NCI-H526 treated with DMSO at 0.1 percent for 48 hours (cell line): ENCODE measurements around the gene PSMA6.
"Not testable (repeated sequence)": the region's sequence is repeated elsewhere in the genome, so short reads cannot be mapped to it uniquely, and the experiment has no call there.

Experiments used
- DNase-seq: peaks from one replicate; lab custom pipeline; 2025; lab: John Stamatoyannopoulos, UW

Gene PSMA6

DNA sequence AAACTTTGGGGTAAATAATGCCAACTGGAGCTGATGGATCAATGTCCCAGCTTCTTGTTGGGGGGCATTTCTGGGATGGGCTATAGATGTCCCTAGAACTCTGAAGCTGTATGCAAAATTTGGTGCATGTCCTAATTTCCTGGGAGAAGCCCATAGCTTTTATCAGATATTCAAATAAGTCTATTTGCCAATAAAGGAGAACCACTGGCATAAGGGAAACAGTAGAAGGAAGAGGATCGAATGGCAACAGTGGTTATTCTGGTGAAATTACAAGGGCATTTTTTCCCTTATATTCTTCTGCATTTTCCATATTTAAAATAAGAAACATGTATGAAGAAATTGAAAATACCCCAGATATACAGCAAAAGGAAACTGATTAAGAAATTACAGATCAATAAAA lies 34.2 kb downstream of the PSMA6 start:
- DNase-seq: no peak

DNA sequence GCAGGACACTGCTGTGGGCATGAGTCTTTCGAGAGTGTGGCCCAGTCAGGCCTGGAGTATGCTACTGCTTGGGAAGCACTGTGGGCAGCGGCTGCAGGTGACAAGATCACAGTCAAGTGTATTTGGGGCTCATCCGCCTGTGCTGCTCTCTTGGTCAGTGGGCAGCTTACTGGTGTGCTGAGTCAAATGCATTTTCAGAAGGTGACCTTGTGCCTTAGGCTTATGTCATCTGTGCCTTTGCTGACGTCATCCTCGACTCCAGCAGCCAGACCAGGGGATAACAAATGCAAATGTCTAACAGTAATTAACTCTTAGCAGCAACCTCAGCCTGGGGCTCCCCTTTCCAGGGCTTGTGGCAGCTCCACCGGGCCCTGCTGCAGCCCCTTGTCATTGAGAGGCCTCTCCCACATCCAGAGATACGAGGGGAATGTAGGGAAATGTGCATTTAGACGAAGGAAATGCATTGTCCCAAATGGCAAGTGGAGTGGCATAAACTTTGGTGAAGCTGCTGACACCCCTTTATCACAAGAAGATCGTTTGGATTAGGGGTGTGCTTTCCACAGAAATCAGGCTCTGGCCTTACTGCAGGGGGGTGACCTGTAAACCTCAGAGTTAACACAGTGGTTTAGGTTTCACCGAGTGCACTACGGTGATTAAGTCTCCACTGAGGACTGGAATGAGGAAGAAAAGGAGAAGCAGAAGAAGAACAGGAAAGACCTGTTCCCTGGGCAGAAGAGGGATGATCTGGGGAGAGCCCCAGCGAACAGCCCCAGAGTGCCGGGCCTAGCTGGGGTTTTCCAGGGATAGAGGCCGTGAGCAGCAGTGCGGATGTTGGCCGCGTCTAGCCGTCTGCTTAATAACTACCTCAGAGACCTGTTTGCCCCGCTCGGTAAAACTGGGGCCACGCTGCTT lies 39.7 kb downstream of the PSMA6 start:
- no peak for DNase-seq

DNA sequence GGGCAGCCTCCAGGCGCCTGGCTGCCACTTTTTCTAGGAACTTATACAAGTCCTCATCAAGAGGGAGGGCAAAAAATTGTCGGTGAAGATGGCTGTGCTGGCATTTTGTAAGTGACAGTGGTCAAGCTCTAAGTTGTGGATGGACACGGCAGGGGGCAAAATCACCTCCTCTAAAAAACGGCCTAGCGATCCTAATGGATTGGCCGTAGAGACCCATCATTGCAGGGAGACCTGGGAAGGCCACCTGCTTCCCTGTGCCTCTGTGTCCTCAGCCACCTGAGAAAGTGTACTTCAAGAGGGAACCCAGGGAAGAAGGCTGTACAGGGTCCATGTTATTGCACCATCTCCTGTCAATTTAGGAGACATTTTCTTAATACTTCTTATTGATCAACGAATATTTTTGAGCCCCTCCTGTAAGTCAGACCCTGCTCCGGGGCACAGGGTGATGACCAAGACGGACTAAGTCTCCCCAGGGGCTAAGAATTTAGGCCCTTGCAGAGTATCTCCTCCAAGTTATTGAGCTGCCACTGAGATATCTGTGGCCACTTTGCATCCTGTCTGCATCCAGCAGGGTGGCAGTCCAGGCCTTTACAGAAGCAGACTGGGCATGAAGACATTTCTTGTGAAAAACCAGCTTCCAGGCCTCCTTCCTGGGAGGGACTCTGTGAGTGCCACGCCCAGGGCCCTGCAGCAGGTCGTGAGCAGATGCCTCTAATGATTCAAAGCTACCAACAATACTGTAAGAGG lies 40.5 kb downstream of the PSMA6 start:
- no peak for DNase-seq

DNA sequence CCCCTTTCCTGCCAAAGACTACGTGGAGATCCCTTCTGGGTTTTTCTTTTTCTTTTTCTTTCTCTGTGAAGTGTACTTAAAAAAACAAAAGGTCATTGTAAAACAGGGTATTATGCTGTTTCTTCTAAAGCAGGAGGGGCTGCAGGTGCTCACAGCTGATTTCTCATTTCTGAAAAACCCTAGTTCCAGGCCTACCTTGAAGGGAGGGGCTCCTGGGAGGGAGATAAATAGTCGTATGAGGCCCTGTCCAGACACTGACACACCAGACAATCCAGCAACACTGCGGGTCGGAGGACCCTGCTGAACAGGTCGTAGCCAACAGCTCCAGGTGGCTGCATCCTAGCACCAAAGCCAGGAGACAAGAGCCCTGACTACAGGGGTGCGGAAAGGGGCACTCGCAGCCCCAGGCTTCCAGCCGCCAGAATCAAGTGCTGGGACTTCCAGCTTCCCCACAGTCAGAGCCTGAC lies 41.1 kb downstream of the PSMA6 start:
- no peak for DNase-seq

DNA sequence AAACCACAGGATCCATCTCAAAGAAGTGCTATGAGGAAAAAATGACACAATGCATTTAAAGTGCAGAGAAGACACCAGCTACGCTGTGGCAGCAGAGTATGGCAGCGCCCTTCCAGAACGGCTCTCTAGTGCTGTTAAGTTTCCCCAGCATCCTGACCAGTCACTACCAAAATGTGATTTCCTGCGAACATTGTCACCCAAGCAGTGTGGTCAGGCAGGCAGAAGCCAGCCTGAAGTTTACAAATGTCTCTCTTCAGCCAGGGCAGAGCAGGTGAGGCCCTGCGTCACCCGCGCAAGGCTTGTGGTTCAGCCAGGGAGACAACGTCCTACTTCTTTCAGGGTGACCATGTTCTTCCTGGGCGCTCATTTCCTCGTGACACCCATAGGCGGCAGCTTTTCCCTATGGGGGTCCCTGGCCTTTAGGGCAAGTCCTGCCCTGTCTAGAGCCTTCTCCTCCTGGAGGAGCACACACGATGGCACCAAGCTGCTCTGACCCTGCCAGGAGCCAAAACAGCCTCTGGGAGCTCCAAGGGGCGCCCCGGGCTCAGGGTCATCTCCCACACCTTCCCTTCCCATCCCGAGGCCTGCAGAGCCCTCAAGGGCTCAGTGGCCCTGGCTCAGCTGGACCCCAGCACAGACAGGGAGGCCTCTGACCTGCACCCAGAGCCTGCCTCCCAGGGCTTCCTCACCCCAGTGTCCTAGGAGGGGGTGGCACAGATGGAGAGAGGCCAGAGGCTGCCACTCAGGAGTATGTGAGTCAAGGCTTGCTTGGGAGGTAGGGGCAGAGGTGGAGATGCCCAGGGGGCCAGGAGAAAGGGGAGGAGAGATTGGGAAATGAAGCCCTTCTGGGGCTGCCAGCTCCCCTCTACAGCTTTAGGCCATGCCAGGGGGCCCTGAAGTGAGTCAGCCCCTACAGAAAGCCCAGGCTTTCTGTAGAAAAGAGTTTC lies 41.9 kb downstream of the PSMA6 start:
- DNase-seq: no peak

DNA sequence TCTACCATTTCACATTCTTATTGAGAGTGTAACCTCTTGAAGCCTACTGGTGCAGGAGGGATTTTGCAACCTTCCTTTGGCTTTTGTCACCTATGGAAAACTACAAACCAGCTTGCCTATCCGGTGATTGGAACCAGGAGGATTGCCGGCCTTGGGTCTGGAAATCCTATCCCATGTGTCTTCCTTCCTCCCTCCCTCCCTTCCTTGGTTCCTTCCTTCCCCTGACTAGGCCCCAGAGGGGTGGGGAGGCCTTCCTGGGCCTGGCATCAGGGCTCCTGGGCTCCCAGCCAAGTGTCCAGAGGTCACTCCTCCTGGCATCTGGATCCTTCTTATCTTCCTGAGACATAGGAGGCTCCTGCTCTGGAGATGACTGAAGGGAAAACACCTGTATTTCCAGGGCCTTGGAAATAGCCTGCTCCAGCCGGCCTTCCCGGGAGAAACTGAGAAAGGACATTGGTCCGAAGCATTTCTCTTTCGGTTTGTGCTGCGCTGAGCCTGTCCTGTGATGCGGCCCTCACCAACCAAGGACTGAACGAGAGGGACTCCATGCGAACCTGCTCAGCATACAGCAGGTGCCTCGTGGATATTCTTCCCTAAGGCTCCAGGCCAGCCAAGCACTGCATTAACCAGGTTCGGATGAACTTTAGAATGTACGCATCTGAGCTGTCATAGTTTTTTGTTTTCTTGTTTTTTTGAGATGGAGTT lies 43.4 kb downstream of the PSMA6 start:
- DNase-seq: no peak

DNA sequence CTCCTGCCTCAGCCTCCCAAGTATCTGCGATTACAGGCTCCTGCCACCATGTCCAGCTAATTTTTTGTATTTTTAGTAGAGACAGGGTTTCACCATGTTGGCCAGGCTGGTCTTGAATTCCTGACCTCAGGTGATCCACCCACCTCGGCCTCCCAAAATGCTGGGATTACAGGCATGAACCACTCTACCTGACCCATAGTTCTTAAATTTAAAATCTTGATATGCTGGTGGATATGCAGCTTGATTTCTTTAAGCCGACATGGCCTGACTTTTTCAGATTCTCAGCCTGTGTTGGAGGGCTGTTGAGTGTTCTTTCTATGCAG lies 44.0 kb downstream of the PSMA6 start:
- DNase-seq: not testable (repeated sequence)

DNA sequence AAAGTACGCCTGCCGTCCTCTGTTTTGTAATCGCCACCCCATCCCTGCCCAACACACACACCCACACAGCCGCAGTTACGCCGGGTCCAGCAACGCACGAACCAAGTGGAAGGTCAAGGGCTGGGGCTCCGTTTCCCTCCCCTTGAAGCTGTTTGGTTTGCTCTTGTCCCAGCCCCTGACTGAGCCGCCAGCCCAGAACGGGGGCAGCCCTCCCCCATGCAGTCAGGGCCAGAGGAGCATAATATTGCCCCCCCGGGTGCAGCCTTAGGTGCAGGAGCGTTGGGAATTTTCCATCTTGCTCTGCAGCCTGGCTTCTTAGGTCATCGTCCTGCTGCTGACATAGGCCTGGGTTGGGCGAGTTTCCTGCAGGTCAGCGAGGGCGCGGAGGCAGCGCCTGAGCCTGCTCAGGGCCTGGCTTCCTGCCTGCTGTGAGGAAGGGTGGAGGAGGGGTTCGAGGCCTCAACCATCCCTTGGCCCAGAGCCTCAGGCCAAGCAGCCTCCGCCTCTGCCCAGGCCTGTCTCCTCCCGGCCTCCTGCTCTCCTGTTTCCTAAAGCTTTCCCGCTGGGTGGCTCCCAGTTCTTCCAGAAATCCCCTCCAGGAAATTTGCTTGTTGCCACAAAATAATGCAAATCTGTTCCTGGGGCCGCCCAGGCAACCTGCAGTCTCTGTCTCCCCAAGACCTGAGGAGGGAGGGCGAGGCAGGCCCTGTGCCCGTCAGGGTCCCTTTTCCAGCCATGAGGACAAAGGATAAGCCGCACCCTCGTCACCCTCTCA lies 44.5 kb downstream of the PSMA6 start:
- peak; percentile 8 for DNase-seq

DNA sequence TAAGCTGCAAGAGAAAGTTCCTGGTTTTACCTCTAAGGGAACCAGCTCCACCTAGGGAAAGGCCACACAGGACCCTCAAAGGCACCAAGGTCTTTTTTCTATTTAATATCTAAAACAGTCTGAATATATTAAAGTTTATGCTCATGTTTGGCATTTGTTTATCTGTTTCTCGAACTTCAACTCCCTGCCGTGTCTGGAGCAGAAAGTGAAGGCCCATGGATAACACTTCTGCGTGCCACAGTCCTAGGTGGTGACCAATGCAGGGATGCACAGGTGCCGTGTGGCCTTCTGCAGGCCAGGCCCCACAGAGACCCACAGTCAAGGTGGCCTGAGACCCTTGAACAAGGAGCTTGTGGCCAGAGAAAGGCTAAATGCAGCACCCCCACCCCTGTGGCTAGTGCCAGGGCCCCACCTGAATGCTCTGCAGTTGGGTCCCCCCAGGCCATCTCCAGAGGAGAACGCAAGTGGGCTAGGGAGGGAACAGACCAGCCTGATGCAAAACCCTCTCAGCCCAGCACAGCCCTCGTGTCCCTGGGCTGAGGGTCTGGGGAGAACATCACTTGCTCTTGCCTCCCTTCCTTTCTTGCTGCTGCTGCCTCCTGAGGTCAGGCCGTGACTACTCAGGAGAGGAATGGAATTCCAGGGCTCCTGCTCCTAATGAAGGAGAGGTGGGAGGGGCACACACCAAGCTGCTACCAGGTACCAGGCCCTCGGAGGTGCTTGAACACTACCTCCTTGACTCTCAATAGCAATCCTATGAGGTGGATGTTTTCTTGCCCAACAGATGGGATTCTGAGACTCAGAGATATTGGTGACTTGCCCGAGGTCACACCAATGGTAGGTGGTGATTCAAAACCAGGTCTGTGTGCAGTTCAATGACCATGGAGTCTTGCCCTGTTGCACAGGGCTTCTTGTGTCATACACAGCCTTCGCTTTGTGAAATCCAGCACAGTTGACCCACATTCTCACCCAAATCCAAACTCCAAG lies 45.4 kb downstream of the PSMA6 start:
- no peak for DNase-seq

DNA sequence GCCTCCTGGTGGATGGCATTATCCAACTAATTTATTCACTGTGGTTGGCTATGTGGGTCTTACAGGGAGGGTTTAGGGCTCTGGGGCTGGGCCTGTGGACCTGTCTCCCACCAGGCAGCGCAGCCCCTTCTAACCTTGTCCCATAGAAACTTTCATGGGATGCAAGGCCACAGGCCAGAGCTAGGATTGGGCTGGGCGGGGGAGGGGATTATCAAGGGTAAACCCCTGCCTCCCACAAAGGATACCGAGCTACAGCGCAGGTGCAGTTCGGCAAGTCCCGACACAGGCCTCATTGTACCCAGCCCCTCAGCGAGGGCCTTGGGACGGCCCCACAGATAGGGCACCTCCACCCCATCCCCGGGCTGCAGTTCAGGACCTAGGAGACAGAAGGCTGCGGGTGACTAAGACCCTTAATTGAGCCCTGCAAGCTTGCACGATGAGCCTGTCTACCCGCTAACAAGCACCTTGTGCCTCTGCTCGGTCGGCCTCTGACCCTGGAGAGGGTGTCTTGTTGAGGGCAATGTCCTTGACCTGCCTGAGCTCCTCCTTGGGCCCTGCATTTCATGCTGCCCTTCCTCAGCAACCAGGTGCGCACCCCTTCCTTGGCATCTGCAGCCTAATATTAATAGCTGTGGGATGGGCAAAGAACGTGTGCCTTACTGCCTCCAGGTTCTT lies 46.7 kb downstream of the PSMA6 start:
- no peak for DNase-seq

DNA sequence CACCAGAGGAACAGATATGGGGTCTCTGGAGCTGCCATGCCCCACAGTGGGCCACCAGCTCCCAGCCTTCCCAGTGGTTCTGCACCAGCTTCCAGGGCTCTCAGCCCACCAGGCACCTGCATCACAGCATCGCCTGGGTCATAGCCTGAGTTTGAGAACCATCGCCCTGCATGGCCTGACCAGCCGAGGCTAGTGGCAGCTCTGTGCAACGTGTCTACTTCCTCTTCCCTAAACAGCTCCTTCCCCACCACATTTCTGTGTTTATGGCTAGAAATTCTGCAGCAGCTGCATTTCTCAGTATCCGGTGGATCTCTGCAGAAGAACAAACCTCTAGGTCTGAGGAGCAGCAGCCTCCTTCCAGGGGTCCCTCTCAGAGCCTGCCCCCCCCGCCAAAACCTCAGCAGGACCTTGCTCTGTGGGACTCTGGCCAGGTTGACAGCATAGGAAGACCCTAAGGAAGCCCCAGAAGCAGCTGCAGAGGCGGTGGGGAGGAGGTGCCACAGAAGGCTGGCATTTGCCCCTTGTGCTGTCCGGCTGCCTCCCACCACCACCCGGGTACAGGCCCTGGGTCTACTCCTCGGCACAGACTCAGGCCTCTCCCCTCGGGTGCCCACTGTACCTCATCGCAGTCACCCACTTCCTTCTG lies 47.7 kb downstream of the PSMA6 start:
- DNase-seq: no peak

DNA sequence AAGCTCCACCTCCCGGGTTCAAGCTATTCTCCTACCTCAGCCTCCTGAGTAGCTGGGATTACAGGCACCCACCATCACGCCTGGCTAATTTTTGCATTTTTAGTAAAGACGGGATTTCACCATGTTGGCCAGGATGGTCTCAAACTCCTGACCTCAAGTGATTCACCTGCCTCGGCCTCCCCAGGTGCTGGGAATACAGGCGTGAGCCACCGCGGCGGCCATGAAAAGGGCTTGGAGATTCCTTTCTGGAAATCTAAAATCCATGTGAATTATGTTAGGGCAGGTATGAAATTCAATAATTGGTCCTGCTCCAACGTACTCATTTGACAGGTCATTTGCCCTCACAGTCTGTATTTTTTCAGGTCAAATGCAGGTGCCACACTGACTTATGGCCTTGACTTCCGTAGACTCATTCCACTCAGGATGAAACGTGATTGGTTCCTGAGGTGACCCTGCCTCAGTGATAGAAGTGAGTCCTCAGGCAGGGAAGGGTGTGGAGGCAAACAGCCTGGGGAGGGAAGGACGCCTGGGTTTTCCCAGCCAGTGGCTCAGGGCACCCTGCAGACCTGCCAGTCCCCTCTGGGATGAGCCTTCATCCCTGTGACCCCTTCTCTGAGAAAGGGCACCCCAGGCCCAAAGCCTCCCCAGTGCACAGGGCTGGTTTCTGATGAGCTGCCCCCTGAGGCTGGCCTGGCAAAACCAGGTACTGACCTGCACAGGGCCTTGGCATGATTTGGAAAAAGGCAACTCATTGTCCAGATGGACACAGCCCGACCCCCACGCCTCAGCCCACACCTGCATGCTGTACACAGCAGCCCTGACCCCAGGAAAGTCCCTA lies 48.7 kb downstream of the PSMA6 start:
- DNase-seq: no peak

DNA sequence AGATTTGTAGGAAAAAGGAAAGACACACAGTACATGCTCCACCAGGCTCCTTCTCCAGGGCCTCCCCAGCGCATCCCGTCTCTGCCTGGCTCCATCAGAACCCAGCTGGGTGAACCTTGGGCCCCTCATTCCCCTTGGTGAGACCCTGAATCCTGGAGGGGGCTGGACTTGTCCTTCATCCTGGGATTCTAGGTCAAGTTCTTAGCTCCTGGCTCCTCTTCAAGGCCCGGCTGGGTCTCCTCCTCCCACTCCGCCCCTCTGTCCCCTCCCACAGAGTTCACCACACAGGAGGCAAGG lies 49.2 kb downstream of the PSMA6 start:
- DNase-seq: no peak

DNA sequence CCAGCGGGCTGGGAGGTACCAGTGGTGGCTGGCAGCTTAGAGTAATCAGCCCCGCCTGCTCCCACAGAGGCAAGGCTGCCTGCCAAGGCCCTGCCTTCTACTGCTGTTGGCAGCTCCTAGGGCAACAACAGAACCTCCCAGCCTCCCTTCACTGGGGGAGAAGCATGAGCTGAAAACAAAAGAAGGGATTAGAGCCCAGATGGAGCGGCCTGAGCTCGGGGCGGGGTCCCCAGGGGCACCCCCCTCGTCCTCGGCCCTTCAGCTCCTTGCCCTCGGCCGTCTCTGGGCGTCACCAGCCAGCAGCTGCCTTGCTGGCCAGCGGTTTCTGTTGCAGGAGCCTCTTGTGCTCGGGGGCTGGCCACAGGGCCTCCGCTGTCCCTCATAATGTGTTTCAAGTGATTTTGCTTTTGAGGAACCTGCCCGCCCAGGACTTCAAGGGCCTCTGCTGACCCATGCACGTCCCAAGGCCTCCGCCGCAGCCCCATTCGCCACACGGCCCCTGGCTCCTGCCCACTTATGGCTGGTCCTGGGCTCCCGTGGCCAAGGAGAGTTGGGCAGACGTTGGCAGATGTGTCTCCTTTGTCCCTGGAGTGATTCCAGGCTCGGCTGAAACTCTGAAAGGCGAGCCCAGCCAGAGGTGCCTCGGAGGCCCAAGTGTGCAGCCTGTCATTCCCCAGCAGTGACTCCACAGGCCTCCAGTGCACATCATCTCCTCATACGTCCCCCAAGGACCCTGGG lies 49.7 kb downstream of the PSMA6 start:
- no peak for DNase-seq

DNA sequence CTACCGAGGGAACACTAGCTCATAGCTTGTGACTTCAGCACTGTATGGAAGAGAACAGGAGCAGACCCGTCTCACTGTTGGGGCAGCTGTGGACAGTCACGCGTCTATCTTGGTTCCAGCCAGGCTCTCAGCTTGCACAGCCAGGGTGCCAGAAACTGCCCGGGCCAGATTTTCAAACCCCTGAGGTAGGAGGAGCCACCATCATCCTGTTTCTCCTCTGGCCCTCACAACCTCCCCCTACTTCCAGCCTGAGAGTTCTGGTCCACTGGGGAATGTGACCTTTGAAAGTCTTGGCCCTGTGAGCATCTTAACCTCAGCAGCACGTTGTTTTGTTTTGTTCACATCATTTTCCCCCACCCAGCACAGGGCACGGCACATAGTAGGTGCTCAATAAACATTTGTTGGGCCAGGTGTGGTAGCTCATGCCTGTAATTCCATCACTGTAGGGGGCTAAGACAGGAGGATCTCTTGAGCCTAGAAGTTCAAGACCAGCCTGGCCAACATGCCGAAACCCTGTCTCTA lies 50.4 kb downstream of the PSMA6 start:
- no peak for DNase-seq

DNA sequence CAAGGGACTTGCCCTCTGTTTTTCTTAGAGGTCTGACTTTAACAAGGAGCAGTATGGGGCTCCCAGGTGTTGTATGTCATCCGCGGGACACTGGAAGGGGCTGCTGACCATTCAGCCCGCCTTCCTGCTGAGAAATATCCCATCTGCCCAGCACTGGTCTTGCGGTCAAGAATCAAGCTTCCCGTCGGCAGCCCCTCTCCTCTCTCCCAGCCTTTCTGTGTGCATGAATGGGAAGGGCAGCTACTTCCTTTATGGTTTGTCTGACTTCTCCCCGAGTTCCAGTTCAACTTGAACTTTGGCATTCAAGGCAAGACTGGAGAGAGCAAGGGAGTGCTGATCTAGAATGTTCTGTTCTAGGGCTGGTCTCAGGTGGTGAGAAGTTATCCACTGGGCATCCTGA lies 51.5 kb downstream of the PSMA6 start:
- no peak for DNase-seq
